Sigmoid colon (tissue), 3 donors: ENCODE measurements around the gene TCF3.

ENCODE experiments used
- CTCF ChIP-seq, 4 experiments: fragments of 450-650 bp in 3 of 4; fragments of 200-600 bp in 1 of 4; IDR thresholded peaks; one replicate each; pipeline ENCODE4 v1.5.1; 2016 to 2019; ENCODE audit warnings: antibody characterized with exemption in 4 of 4, mild to moderate bottlenecking in 3 of 4, moderate library complexity in 2 of 4
- POLR2A ChIP-seq, 2 donors: fragments of 450-650 bp; IDR thresholded peaks; one replicate each; pipeline ENCODE4 v1.6.1; 2016; ENCODE audit warnings: antibody characterized with exemption in 2 of 2, mild to moderate bottlenecking in 2 of 2, moderate library complexity in 2 of 2

GRCh38 chr19:1647501-1648458 is 4.6 kb downstream of the TCF3 start:
- no peak for TF ChIP-seq CTCF (IDR thresholded peaks at IDR 0.05)
- no peak for TF ChIP-seq POLR2A (IDR thresholded peaks at IDR 0.05)
